Thoracic aorta (tissue), 2 donors: ENCODE measurements around the gene TBC1D7. TPM values are rescaled to one million over a fixed set of nuclear protein-coding genes. Genes with fewer than 3 reads are reported as not detected.

Experiments
- ATAC-seq: fragments of 150-250 bp; one replicate; pipeline ENCODE4 v1.8.0; 2017; ENCODE audit warnings: low read depth; ENCODE audit not compliant: insufficient number of reproducible peaks, low FRiP score
- DNase-seq: peaks from one replicate; pipeline ENCODE4 v3.0.0-alpha.2; 2020; ENCODE audit warnings: low spot score
- H3K27ac ChIP-seq, 2 donors: fragments of 200-600 bp; sonication (generic); 1 replicate in 1 of 2; 2 replicates in 1 of 2; pipeline ENCODE4 v1.5.1; 2016; ENCODE audit warnings: mild to moderate bottlenecking in 2 of 2, moderate library complexity in 2 of 2
- H3K27me3 ChIP-seq: fragments of 200-600 bp; sonication (generic); replicated peaks from 2 replicates; pipeline ENCODE4 v1.6.0; 2016; ENCODE audit warnings: mild to moderate bottlenecking; ENCODE audit not compliant: insufficient read depth
- H3K36me3 ChIP-seq: fragments of 200-600 bp; sonication (generic); one replicate; pipeline ENCODE4 v1.5.1; 2016
- H3K4me1 ChIP-seq, 2 donors: fragments of 200-600 bp; sonication (generic); 1 replicate in 1 of 2; 2 replicates in 1 of 2; pipeline versions ENCODE4 v1.5.1 to v1.6.0; 2016; ENCODE audit warnings: low read depth in 2 of 2, mild to moderate bottlenecking in 1 of 2; ENCODE audit not compliant: control insufficient read depth in 1 of 2
- H3K4me3 ChIP-seq: fragments of 200-600 bp; sonication (generic); 2 replicates; pipeline ENCODE4 v1.5.1; 2016; ENCODE audit warnings: mild to moderate bottlenecking
- H3K9me3 ChIP-seq: fragments of 200-600 bp; sonication (generic); 2 replicates; pipeline ENCODE4 v1.5.1; 2016
- CTCF ChIP-seq: fragments of 200-600 bp; sonication (generic); IDR thresholded peaks from one replicate; pipeline ENCODE4 v1.5.1; 2019; ENCODE audit warnings: antibody characterized with exemption
- total RNA-seq, 2 donors: library from RNA; depleted of rRNA; stranded (reverse); fragments of >200 nt; gene quantifications; one replicate each; pipeline versions ENCODE4 v1.1.0 to v1.2.3, GENCODE V29; 2016

TBC1D7 gene
- total RNA-seq, 2 donors from 2014 or later = 7.3 to 17.9 TPM

GRCh38 chr6:13342414-13343019 lies 14.2 kb upstream of the TBC1D7 start:
- Histone ChIP-seq H3K27ac (no peak overlapping the region), H3K27me3 (no peaks in the 10 kb centered on the region), H3K9me3 (no peaks in the 10 kb centered on the region), H3K4me3 (no peak overlapping the region), H3K4me1 (no peaks in the 10 kb centered on the region), H3K36me3 (no peaks in the 10 kb centered on the region)
- DNase-seq = no peak
- ATAC-seq = no peak
- TF ChIP-seq CTCF = no peak

GRCh38 chr6:13339863-13340630 lies 11.7 kb upstream of the TBC1D7 start:
- no peaks in the 10 kb centered on the region for H3K9me3 ChIP-seq
- no peak for TF ChIP-seq CTCF
- ATAC-seq (no peak), DNase-seq (no peak)
- no peaks in the 10 kb centered on the region for H3K36me3 ChIP-seq
- H3K4me3 ChIP-seq = no peak overlapping the region
- H3K27me3 ChIP-seq = no peaks in the 10 kb centered on the region
- H3K27ac ChIP-seq = no peak overlapping the region
- no peaks in the 10 kb centered on the region for H3K4me1 ChIP-seq

- no peak overlapping the region for H3K27ac ChIP-seq
- H3K27me3 ChIP-seq = no peaks in the 10 kb centered on the region
- ATAC-seq (no peak), DNase-seq (no peak)
- TF ChIP-seq CTCF = no peak
- H3K4me3 ChIP-seq = no peak overlapping the region
- H3K9me3 ChIP-seq = no peaks in the 10 kb centered on the region
- no peaks in the 10 kb centered on the region for H3K4me1 ChIP-seq
- H3K36me3 ChIP-seq = no peaks in the 10 kb centered on the region
These were observed 9.7 kb upstream of the TBC1D7 start for GRCh38 chr6:13338038-13338437.

- peak; percentile 94 for TF ChIP-seq CTCF
- Histone ChIP-seq H3K4me1 (no peaks in the 10 kb centered on the region), H3K27me3 (no peaks in the 10 kb centered on the region), H3K4me3 (no peak overlapping the region), H3K27ac (no peak overlapping the region), H3K9me3 (no peaks in the 10 kb centered on the region), H3K36me3 (no peaks in the 10 kb centered on the region)
- no peak for ATAC-seq
- DNase-seq = peak; percentile 47
These were observed 8.2 kb upstream of the TBC1D7 start for GRCh38 chr6:13336553-13336952.

DNA sequence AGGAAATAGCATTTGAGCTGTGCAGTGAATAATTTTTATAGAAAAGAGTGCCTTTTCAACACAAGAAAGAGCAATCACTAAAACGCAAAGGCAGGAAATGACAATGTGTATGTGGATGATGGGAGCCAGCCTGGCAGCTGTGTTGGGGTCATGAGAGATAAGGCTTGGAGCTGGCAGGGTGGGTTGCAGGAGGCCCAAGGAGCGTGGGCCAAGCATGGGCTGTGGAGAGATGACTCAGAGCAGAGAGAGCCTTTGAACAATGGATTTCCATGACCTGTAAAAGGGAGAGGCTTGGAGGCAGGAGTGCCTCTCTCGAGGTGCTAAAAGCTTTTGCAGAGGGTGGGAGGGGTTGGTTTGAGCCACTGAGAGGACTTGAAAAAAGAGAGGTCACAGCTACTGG lies 6.6 kb upstream of the TBC1D7 start:
- Histone ChIP-seq H3K27ac (no peak overlapping the region), H3K36me3 (no peaks in the 10 kb centered on the region), H3K4me3 (no peak overlapping the region), H3K9me3 (no peaks in the 10 kb centered on the region), H3K4me1 (no peaks in the 10 kb centered on the region), H3K27me3 (no peaks in the 10 kb centered on the region)
- DNase-seq (no peak), ATAC-seq (no peak)
- TF ChIP-seq CTCF = no peak
